Measurements from ENCODE around the gene CFLAR. TPM values are rescaled to one million over a fixed set of nuclear protein-coding genes. Genes with fewer than 3 reads are reported as not detected.
"Not testable (repeated sequence)": the region's sequence is repeated elsewhere in the genome, so short reads cannot be mapped to it uniquely, and the experiment has no call there.

The CFLAR gene
- total and polyA plus RNA-seq, 5 donors: 134 to 310 (median 260) TPM

DNA sequence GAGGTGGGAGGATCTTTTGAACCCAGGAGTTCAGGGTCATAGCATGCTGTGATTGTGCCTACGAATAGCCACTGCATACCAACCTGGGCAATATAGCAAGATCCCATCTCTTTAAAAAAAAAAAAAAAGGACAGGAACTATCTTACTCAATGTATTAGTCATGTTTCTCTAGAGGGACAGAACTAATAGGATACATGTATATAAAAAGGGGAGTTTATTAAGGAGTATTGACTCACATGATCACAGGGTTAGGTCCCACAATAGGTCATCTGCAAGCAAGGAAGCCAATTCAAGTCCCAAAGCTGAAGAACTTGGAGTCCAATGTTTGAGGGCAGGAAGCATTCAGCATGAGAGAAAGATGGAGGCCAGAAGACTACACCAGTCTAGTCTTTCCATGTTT lies 48.2 kb downstream of the CFLAR start:
- no peaks in the 10 kb centered on the region for H3K27me3 ChIP-seq (ENCODE audit: control insufficient read depth, insufficient read depth)
- ATAC-seq (no peak), DNase-seq (no peak)
- intact Hi-C loops (cut with DNase I): loop anchor here in 1 of 4 donors (5.0 kb wide), 1 partner anchor 92 kb away; the partner anchor contains the start of genes HYCC2 and NDUFB3
- no peaks in the 10 kb centered on the region for H3K4me1 ChIP-seq (ENCODE audit: control insufficient read depth, insufficient read depth, low read length)
- WGBS: 91% methylated on average over 1 of the region's 1 CpG
- no peak overlapping the region for H3K27ac ChIP-seq (ENCODE audit: low read length)
- no peaks in the 10 kb centered on the region for H3K9me3 ChIP-seq (ENCODE audit: control insufficient read depth, low read length)
- H3K4me3 ChIP-seq (ENCODE audit: low read length): no peak overlapping the region

DNA sequence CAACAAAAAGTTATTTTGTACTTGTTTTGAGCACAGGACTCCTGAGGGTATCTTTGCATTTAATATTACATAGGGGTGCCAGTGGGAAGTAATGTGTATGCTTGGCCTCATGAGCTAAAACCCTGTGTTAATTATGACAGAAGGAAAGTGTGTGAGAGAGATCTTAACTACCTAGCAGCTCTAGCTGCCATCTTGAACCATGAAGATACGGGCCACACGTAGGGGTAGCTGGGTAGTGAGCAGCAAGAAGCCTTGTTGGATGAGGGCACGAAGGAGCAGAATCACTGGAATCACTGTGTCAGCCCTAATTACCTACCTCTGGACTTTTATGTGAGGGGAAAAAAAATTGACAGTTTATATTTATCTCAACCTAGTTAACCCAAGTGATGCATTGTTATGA lies 51.6 kb downstream of the CFLAR start:
- intact Hi-C loops (cut with DNase I): no loop called here
- Histone ChIP-seq H3K27ac (ENCODE audit: low read length) (no peak overlapping the region), H3K4me3 (ENCODE audit: low read length) (no peak overlapping the region), H3K4me1 (ENCODE audit: control insufficient read depth, insufficient read depth, low read length) (no peaks in the 10 kb centered on the region), H3K27me3 (ENCODE audit: control insufficient read depth, insufficient read depth) (no peaks in the 10 kb centered on the region), H3K9me3 (ENCODE audit: control insufficient read depth, low read length) (no peaks in the 10 kb centered on the region)
- ATAC-seq: peak; percentile 6 to 8
- 99% methylated on average over 3 of the region's 3 CpGs for WGBS
- no peak for DNase-seq

DNA sequence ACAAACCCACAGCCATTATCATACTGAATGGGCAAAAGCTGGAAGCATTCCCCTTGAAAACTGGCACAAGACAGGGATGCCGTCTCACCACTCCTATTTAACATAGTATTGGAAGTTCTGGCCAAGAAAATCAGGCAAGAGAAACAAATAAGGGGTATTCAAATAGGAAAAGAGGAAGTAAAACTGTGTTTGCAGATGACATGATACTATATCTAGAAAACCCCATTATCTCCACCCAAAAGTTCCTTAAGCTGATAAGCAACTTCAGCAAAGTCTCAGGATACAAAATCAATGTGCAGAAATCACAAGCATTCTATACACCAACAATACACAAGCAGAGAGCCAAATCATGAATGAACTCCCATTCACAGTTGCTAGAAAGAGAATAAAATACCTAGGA lies 52.5 kb downstream of the CFLAR start:
- ATAC-seq; intact Hi-C loops (cut with DNase I); DNase-seq; H3K9me3 ChIP-seq (ENCODE audit: control insufficient read depth, low read length); H3K4me3 ChIP-seq (ENCODE audit: low read length); H3K4me1 ChIP-seq (ENCODE audit: control insufficient read depth, insufficient read depth, low read length); H3K27me3 ChIP-seq (ENCODE audit: control insufficient read depth, insufficient read depth); H3K27ac ChIP-seq (ENCODE audit: low read length): not testable (repeated sequence)
- WGBS: 81% methylated on average over 1 of the region's 1 CpG

DNA sequence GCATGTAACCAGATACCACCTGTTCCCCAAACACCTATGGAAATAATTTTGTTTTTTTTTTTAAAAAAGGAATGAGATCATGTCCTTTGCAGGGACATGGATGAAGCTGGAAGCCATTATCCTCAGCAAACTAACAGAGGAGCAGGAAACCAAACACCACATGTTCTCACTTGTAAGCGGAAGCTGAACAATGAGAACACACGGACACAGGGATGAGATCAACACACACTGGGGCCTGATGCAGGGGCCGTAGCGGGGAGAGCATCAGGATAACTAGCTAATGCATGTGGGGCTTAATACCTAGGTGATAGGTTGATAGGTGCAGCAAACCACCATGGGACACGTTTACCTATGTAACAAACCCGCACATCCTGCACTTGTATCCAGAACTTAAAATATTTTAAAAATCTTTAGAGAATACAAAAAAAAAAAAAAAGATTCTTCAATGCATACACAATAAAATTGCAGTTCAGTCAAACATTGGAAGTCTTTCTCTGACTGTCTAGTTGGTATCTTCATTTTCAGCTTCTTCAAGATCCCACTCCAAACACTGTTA lies 55.4 kb downstream of the CFLAR start:
- intact Hi-C loops (cut with DNase I): no loop called here
- DNase-seq: no peak
- no peak overlapping the region for H3K27ac ChIP-seq (ENCODE audit: low read length)
- ATAC-seq: peak in 1 of 2 donors; percentile 7
- H3K4me1 ChIP-seq (ENCODE audit: control insufficient read depth, insufficient read depth, low read length): no peaks in the 10 kb centered on the region
- H3K27me3 ChIP-seq (ENCODE audit: control insufficient read depth, insufficient read depth): no peaks in the 10 kb centered on the region
- WGBS: 58% methylated on average over 6 of the region's 6 CpGs
- no peak overlapping the region for H3K4me3 ChIP-seq (ENCODE audit: low read length)
- no peaks in the 10 kb centered on the region for H3K9me3 ChIP-seq (ENCODE audit: control insufficient read depth, low read length)

DNA sequence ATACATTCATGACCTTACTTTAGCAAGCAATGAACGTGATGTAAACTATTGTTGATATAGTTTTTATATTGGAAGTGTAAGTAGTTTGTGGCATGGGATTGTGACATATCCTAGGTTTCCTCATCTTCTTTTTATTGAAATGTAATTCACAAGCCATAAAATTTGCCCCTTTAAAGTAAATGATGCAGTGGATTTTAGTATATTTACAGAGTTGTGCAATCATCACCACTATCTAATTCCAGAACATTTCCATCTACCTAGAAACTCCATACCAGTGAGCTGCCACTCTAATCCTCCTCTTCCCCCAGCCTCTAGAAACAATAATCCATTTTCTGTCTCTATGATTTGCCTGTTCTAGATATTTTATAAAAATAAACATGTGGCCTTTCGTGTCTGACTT lies 56.3 kb downstream of the CFLAR start:
- Histone ChIP-seq H3K9me3 (ENCODE audit: control insufficient read depth, low read length) (no peaks in the 10 kb centered on the region), H3K4me3 (ENCODE audit: low read length) (no peak overlapping the region), H3K4me1 (ENCODE audit: control insufficient read depth, insufficient read depth, low read length) (no peaks in the 10 kb centered on the region), H3K27ac (ENCODE audit: low read length) (no peak overlapping the region), H3K27me3 (ENCODE audit: control insufficient read depth, insufficient read depth) (no peaks in the 10 kb centered on the region)
- ATAC-seq: no peak
- WGBS: 63% methylated on average over 2 of the region's 2 CpGs
- no peak for DNase-seq
- intact Hi-C loops (cut with DNase I): no loop called here

DNA sequence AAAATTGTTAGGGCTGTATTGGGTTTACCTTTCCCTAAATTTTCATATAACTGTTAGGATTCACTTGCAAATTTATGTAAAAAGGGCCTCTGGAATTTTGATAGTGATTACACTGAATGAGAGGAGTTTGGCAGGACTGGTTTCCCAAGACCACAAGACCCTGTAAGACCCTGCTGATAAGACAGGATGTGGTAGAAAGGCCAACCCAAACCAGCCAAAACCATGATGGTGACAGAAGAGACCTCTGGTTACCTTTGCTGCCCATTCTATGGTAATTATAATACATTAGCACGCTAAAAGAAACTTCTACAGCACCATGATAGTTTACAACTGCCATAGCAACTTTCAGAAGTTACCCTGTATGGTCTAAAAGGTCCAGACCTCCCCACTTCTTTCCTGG lies 58.7 kb downstream of the CFLAR start:
- H3K9me3 ChIP-seq (ENCODE audit: control insufficient read depth, low read length): no peaks in the 10 kb centered on the region
- H3K4me3 ChIP-seq (ENCODE audit: low read length): no peak overlapping the region
- intact Hi-C loops (cut with DNase I): loop anchor here (5.0 kb wide), 2 partner anchors 267 to 272 kb away; no protein-coding TSS in a partner anchor
- DNase-seq: no peak
- H3K27ac ChIP-seq (ENCODE audit: low read length): no peak overlapping the region
- H3K4me1 ChIP-seq (ENCODE audit: control insufficient read depth, insufficient read depth, low read length): no peaks in the 10 kb centered on the region
- ATAC-seq: no peak
- no peaks in the 10 kb centered on the region for H3K27me3 ChIP-seq (ENCODE audit: control insufficient read depth, insufficient read depth)
- WGBS: 42% methylated on average over 1 of the region's 1 CpG

DNA sequence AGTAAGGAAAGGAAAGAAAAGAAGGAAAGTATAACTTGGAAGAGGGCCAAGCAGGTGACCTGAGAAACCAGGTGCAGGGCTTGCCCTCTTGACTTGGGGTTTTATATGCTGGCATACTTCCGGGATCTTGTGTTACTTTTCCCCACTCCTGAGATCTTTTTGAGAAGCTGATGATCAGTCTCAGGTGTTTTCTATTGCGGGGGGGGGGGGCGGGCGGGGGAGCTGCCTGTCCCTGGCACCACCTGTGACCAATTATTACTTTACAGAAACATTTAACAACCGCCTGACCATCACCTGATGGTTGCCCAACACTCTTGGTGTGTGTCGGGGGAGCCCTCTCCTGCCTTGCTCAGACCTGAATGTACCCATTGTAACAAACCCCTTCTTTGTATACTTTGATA lies 60.1 kb downstream of the CFLAR start:
- Histone ChIP-seq H3K4me3 (ENCODE audit: low read length) (no peak overlapping the region), H3K27me3 (ENCODE audit: control insufficient read depth, insufficient read depth) (no peaks in the 10 kb centered on the region), H3K4me1 (ENCODE audit: control insufficient read depth, insufficient read depth, low read length) (no peaks in the 10 kb centered on the region), H3K27ac (ENCODE audit: low read length) (no peak overlapping the region), H3K9me3 (ENCODE audit: control insufficient read depth, low read length) (no peaks in the 10 kb centered on the region)
- ATAC-seq (no peak), DNase-seq (no peak)
- 55% methylated on average over 6 of the region's 6 CpGs for WGBS
- intact Hi-C loops (cut with DNase I): loop anchor here (5.0 kb wide), 2 partner anchors 269 to 274 kb away; no protein-coding TSS in a partner anchor

DNA sequence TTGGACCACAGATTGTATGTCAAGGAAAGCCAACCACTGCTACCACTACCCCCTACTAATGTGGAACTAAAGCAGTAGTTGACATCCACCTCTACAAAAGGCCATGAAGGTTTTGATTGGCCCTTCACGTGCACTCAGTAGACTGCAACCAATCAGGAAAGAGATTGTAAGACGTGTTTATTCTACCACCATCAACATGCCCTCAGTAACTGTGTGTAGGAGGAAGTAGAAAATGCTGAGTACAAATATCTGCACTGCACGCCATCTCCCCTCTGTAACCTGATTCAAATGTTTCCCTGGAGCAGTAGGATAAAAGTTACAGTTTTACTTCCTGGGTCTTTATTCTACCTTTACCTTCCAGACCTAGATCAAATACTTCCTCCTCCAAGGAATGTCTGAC lies 64.0 kb downstream of the CFLAR start:
- no peaks in the 10 kb centered on the region for H3K27me3 ChIP-seq (ENCODE audit: control insufficient read depth, insufficient read depth)
- H3K4me3 ChIP-seq (ENCODE audit: low read length): no peak overlapping the region
- 69% methylated on average over 3 of the region's 3 CpGs for WGBS
- ATAC-seq (no peak), DNase-seq (no peak)
- no peak overlapping the region for H3K27ac ChIP-seq (ENCODE audit: low read length)
- intact Hi-C loops (cut with DNase I): loop anchor here in 2 of 4 donors (5.0 to 10.0 kb wide), 2 partner anchors 52 to 55 kb away; no protein-coding TSS in a partner anchor
- no peaks in the 10 kb centered on the region for H3K4me1 ChIP-seq (ENCODE audit: control insufficient read depth, insufficient read depth, low read length)
- H3K9me3 ChIP-seq (ENCODE audit: control insufficient read depth, low read length): no peaks in the 10 kb centered on the region

DNA sequence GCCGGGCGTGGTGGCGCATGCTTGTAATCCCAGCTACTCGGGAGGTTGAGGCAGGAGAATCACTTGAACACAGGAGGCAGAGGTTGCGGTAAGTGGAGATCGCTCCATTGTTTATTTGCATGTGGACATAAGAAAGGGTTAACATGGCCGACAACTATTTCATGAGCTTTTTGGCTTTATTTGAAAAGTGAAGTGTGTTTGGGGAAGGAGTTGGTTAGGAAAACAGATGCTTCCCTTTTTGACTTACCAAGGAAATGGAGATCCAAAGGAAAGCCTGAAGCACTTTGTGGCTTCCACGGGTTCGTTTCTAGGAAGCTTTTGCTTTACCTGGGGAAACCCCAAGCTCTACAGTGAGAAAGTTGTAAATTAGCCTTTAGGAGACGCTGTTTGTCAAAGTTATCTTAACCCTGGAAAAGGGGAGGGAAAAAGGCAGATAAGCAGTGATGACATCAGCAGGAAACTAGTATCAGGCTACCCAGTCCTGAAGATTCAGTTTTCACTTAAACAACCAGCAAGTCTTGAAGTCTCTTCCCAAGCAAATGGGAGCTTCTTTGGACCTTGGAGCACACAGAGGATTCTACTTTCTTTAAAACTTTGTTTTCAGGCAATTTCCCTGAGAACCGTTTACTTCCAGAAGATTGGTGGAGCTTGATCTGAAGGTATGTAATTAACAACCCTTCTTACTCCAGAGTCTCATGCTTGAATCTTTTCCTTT lies 66.8 kb downstream of the CFLAR start, which contains the start of gene CASP10:
CASP10 (plus strand) TSS at position 492 of the 715 bp plus-strand sequence. CDS start 2,637 bp downstream, outside the sequence.
- DNase-seq (no peak), ATAC-seq (peak; percentile 78 to 83)
- H3K27ac ChIP-seq (ENCODE audit: low read length): peak within 1 kb of the TSS; percentile 15
- peaks cover 4% of the 10 kb centered on the region for H3K4me1 ChIP-seq (ENCODE audit: control insufficient read depth, insufficient read depth, low read length)
- no peaks in the 10 kb centered on the region for H3K9me3 ChIP-seq (ENCODE audit: control insufficient read depth, low read length)
- H3K4me3 ChIP-seq (ENCODE audit: low read length): peak within 1 kb of the TSS; percentile 73
- intact Hi-C loops (cut with DNase I): loop anchor here in 2 of 4 donors (5.0 to 10.0 kb wide), 2 partner anchors 49 to 52 kb away; no protein-coding TSS in a partner anchor
- 43% methylated on average over 11 of the region's 11 CpGs for WGBS
- no peaks in the 10 kb centered on the region for H3K27me3 ChIP-seq (ENCODE audit: control insufficient read depth, insufficient read depth)

DNA sequence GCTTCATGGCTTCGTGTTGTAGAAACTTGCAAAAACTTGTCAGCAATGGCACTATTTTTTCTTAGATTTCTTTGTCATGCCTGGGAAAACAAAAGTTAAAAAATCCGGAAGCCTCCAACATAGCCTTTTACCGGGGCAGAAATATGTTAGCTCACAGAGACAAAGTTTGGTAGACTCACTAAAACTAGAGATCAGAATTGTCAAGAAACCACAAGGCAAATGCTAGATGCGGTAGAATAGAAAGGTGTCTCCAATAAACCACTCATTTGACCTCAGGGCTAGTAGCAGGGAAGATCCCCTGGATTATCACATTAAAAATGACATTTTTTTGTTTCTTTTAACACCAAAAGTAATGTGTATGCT lies 67.4 kb downstream of the CFLAR start:
- WGBS: 27% methylated on average over 4 of the region's 4 CpGs
- Histone ChIP-seq H3K27me3 (ENCODE audit: control insufficient read depth, insufficient read depth) (no peaks in the 10 kb centered on the region), H3K4me1 (ENCODE audit: control insufficient read depth, insufficient read depth, low read length) (peaks cover 4% of the 10 kb centered on the region), H3K27ac (ENCODE audit: low read length) (no peak overlapping the region), H3K9me3 (ENCODE audit: control insufficient read depth, low read length) (no peaks in the 10 kb centered on the region), H3K4me3 (ENCODE audit: low read length) (peak overlapping the region; percentile 73)
- intact Hi-C loops (cut with DNase I): loop anchor here in 2 of 4 donors (5.0 to 10.0 kb wide), 2 partner anchors 49 to 51 kb away; no protein-coding TSS in a partner anchor
- ATAC-seq (no peak), DNase-seq (no peak)

DNA sequence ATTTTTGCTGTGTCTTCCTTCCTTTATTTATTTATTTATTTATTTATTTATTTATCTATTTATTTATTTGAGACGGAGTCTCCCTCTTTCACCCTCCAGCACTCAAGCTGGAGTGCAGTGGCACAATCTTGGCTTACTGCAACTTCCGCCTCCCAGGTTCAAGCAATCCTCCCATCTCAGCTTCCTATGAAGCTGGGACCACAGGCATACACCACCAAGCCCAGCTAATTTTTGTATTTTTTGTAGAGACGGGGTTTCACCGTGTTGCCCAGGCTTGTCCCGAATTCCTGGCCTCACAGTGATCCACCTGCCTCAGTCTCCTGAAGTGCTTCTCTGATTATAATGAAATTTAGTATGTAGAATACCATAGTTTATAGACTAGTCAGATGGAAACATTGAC lies 67.9 kb downstream of the CFLAR start:
- not testable (repeated sequence) for H3K27me3 ChIP-seq (ENCODE audit: control insufficient read depth, insufficient read depth); H3K4me1 ChIP-seq (ENCODE audit: control insufficient read depth, insufficient read depth, low read length); H3K27ac ChIP-seq (ENCODE audit: low read length); DNase-seq; H3K9me3 ChIP-seq (ENCODE audit: control insufficient read depth, low read length)
- H3K4me3 ChIP-seq (ENCODE audit: low read length): peak overlapping the region; percentile 73
- 54% methylated on average over 5 of the region's 5 CpGs for WGBS
- ATAC-seq: peak in 1 of 2 donors; percentile 56
- intact Hi-C loops (cut with DNase I): loop anchor here in 2 of 4 donors (5.0 to 10.0 kb wide), 2 partner anchors 48 to 51 kb away; no protein-coding TSS in a partner anchor

Data from right cardiac atrium (tissue), 5 donors.